ENCODE data around the gene HPN.

The HPN gene

DNA sequence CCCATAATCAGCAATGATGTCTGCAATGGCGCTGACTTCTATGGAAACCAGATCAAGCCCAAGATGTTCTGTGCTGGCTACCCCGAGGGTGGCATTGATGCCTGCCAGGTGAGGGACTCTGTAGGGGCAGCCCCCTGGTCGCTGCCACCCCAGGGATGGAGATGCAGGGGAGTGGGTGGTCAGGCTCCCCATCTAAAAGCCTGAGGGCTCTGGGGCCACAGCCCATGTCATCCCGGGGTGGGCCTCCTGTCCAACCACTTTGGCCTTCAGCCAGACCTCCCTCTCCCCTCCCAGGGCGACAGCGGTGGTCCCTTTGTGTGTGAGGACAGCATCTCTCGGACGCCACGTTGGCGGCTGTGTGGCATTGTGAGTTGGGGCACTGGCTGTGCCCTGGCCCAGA is 24.1 kb downstream of the HPN start:
- DNase-seq, result no peak

GRCh38 chr19:35066121-35066520 is 24.6 kb downstream of the HPN start:
- DNase-seq, result no peak

DNA sequence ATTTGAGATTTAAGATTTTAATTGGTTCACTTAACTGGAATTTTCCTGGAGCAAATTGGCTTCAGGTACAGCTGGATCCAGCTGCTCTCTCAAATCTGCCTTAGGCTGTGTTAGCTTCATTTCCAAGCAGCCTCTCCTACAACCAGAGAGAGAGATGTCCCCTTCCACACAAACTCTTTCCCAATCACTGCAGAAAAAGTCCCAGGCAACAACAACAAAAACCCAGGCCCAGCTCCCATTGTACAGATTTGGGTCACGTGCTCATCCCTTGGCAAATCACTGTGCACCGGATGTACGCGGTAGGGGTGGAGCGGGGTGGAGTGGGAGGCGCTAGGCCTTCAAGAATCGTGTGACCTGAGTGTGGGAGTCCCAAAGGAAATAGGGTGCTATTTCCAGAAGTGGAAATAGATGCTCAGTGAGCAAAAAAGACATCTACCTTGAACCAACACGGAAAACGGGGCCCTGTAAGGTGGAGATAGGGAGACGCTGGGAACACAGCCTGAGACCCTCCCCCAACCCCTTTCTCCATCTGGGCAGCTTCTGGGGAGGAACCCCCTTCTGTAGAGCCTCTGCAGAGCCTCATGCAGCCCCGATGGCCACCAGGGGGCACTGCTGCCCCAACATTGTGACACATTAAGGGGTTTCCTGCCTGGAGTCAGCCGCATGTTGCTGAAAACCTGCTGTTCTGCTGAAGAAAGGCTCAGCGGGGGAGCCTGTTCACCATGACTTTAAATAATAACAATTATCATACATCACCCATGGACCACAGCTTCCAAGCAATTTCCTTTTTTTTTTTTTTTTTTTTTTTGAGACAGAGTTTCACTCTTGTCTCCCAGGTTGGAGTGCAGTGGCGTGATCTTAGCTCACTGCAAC is 25.4 kb downstream of the HPN start:
- peak; percentile 95 for DNase-seq

GRCh38 chr19:35068941-35069634 is 27.6 kb downstream of the HPN start:
- DNase-seq, result no peak

GRCh38 chr19:35069696-35070095 is 28.2 kb downstream of the HPN start:
- no peak for DNase-seq

DNA sequence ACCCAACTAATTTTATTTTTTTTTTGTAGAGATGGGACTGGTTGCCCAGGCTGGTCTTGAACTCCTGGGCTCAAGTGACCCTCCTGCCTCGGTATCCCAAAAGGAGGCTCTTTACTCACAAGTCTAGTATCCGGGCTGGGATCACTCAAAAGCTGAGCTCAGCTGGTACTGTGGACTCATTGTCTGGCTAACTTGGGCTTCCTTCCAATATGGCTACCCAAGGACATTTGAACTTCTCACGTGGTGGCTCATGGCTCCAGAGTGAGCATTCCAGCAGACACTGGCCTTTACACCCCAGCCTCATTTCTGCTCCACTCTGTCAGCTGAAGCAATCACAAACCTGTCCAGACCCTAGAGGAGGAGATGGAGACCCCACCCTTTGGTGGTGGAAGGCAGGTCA is 28.9 kb downstream of the HPN start:
- no peak for DNase-seq

DNA sequence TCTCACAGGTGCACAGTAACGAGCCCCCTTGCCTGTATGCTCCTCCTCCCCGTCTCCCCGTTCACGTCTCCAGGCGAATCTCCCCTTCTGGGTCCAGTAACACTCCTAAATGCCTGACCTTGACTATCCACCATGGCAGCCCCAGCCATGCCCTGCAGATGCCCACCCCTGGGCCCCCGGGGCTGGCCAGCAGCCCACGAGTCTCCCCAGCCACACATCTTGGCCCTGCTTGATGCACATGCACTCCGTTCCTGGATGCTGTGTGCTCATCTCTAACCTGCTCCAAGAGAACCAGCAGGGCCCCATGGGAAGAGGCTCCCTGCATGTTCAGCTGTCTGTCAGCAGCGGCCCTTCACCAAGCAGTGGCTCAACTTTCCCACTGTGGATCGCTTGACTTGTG is 32.0 kb downstream of the HPN start:
- peak; percentile 17 for DNase-seq

DNA sequence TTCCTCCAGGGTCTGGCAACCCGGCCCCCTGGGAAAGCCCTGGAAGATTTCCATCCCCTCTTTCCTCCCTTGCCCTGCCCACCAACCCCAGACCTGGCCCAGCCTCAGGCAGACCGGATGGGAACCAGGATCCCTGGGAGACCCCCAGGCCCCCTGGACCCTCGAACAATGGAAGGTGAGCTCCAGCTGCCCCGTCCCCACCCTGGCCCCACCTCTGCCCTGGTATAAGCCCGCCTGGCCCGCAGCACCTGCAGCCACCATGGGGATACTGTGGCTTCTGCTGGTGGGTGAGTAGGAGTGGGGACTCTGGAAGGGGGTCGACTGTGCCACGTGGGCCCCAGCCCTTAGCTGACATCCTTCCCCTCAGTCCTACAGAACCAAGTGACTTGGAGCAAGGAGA is 32.4 kb downstream of the HPN start:
- no peak for DNase-seq

DNA sequence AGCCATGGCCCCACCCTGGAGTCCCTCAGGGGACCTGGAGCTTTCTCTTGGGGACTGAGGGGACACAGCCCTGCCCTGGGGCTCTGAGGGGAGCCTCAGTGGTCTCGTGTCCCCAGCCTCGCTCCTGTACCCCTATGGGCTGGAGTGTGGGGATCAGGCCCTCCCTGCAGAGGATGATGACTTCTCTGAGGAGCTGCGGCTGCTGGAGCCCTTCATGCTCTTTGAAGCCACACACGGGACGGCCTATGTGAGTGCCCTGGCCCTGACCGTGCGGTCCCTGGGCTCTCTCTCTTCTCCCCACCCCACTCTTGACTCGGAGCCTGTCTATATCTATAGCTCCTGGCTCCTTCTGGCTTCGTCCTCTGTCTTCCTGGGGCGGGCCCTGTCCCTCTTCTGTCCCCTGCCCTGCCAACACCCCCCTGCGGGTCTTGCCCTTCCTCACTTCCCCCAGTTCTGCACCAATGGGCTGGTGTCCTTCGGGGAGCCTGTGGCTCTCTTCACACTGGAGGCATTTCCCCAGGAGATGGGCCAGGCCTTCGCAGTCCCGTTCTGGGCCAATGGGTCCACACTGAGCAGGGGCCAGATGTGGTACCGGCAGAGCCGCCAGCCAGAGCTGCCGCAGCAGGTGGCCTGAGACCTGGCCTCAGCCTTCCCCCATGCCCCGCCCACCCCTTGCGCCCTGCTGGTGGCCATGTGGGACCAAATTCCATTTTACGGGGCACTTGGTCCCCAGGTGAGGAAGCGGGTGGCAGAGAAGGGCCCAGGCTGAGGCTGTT is 33.1 kb downstream of the HPN start:
- no peak for DNase-seq

- DNase-seq, result no peak
Measured at GRCh38 chr19:35075202-35076025, 33.9 kb downstream of the HPN start.

- DNase-seq, result no peak
Measured at GRCh38 chr19:35076026-35076370, 34.5 kb downstream of the HPN start.

- no peak for DNase-seq
Measured at GRCh38 chr19:35076657-35077056, 35.1 kb downstream of the HPN start.

GRCh38 chr19:35077411-35078223 is 36.1 kb downstream of the HPN start:
- DNase-seq, result no peak

- no peak for DNase-seq
Measured at GRCh38 chr19:35079826-35080225, 38.3 kb downstream of the HPN start.

DNA sequence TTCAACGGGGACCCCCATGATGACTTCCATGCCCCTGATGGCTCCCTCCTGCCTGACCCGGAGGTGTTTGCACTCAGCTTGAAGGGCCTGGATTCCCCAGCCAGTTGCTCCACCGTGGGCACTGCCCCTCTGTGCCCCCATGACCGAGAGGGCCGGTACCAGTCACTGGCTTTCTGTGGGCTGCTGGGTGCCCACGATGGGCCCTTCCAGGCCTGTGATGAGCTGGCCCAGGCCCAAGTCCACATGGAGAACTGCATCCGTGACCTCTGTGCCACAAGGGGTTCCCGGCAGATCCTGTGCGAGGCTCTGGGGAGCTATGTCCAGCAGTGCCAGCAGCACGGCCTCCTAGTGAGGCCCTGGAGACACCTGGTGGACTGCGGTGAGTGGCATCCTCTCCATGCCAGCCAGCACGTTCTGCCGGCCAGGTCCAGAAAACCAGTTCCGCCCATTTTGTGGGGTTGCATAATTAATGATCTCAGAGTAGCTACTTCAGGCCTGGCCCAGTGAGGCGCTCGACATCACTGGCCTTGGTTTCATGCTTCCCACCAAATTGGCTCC is 39.2 kb downstream of the HPN start:
- DNase-seq, result no peak

- DNase-seq, result no peak
Measured at GRCh38 chr19:35081201-35081600, 39.7 kb downstream of the HPN start.

- DNase-seq, result no peak
Measured at GRCh38 chr19:35083691-35084508, 42.4 kb downstream of the HPN start.

DNA sequence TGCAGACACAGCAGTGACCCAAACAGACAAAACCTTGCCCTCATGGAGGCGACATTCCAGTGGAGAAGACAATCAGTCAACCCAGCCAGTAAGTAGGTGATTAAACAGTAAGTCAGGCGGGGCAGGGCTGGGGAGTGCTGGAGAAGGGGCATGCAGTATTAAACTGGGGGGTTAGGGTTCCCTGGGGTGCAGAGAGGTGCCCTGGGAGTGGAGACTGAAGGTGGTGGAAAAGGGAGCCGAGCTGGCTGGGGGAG is 42.9 kb downstream of the HPN start:
- no peak for DNase-seq

DNA sequence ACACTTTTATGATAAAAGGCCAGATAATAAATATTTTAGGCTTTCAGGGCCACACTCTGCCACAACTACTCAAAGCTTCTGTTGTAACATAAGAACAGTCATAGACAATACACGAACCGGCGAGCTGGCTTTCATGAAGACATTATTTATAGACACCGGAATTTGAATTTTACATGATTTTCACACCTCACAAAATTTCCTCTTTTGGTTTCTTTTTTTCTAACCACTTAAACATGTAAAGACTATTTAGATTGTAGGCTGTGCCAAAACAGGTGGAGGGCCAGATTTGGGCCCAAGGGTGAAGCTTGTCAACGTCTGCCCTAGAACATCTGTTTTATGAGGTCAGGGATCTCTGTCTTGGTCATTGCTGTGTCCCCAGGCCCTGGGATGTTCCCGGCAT is 44.4 kb downstream of the HPN start:
- no peak for DNase-seq

- no peak for DNase-seq
Measured at GRCh38 chr19:35086455-35086854, 44.9 kb downstream of the HPN start.

DNA sequence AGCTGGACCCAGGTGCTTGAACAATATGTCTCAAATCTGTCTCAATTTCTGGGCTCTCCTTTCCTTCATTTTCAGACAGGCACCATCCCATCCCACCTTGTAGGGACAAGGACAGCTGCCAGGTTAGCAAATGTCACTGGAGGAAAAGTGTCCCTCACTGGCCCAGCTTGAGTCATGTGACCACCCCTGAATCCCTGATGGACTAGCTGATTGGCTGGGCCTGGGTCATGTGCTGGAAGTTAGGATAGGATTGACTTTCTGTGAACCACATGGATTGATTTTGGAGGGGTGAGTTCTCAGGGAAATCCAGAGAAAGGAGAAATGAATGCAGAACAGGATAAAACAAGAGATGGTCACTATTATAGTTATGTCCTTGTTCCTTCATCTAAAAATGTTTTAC is 45.9 kb downstream of the HPN start:
- no peak for DNase-seq

Data from NCI-H69 (cell line).